ENCODE data around the gene WDR87.
"Not testable (repeated sequence)": the region's sequence is repeated elsewhere in the genome, so short reads cannot be mapped to it uniquely, and the experiment has no call there.

The WDR87 gene

GRCh38 chr19:37867831-37868230 is 38.6 kb downstream of the WDR87 start:
- no peak overlapping the region for H3K4me3 ChIP-seq (ENCODE audit: low read depth, low read length)
- H3K9me3 ChIP-seq (ENCODE audit: control insufficient read depth, insufficient read depth, low read length), result peaks cover 6% of the 10 kb centered on the region
- H3K4me1 ChIP-seq (ENCODE audit: control insufficient read depth, insufficient read depth, low read length), result peaks cover 19% of the 10 kb centered on the region
- H3K9ac ChIP-seq (ENCODE audit: low read depth, low read length), result no peak overlapping the region
- no peaks in the 10 kb centered on the region for H3K27me3 ChIP-seq (ENCODE audit: control insufficient read depth, insufficient read depth, low read length)
- H3K36me3 ChIP-seq (ENCODE audit: control insufficient read depth, insufficient read depth, low read length), result no peaks in the 10 kb centered on the region

- not testable (repeated sequence) for H3K27me3 ChIP-seq (ENCODE audit: control insufficient read depth, insufficient read depth, low read length); H3K9me3 ChIP-seq (ENCODE audit: control insufficient read depth, insufficient read depth, low read length); H3K9ac ChIP-seq (ENCODE audit: low read depth, low read length); H3K4me3 ChIP-seq (ENCODE audit: low read depth, low read length); H3K36me3 ChIP-seq (ENCODE audit: control insufficient read depth, insufficient read depth, low read length)
- H3K4me1 ChIP-seq (ENCODE audit: control insufficient read depth, insufficient read depth, low read length), result peaks cover 19% of the 10 kb centered on the region
Observed at GRCh38 chr19:37865930-37866329, 40.5 kb downstream of the WDR87 start.

- H3K4me1 ChIP-seq (ENCODE audit: control insufficient read depth, insufficient read depth, low read length), result peaks cover 19% of the 10 kb centered on the region
- no peak overlapping the region for H3K9ac ChIP-seq (ENCODE audit: low read depth, low read length)
- H3K27me3 ChIP-seq (ENCODE audit: control insufficient read depth, insufficient read depth, low read length), result no peaks in the 10 kb centered on the region
- H3K9me3 ChIP-seq (ENCODE audit: control insufficient read depth, insufficient read depth, low read length), result no peaks in the 10 kb centered on the region
- H3K36me3 ChIP-seq (ENCODE audit: control insufficient read depth, insufficient read depth, low read length), result no peaks in the 10 kb centered on the region
- no peak overlapping the region for H3K4me3 ChIP-seq (ENCODE audit: low read depth, low read length)
Observed at GRCh38 chr19:37864501-37864900, 41.9 kb downstream of the WDR87 start.

DNA sequence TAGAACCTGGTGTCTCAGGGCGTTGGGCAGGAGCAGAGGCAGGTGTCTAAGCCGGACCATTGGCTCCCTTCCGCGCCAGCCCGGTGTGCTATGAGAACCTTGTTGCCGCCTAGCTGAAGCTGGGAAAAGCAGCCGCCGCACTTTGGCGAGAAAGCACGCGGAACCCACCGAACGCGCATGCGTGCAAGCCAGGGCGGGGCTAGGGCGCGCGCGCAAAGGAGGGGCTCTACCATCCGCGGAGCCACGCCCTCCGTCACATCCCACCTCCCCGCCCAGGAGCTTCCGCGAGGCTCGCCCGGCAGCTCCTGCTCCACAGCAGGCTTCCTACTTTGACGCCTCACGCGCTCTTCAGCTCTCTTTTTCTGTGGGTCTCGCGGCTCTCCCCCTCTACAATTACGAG is 51.3 kb downstream of the WDR87 start:
- Histone ChIP-seq H3K4me1 (ENCODE audit: control insufficient read depth, insufficient read depth, low read length) (no peaks in the 10 kb centered on the region), H3K4me3 (ENCODE audit: low read depth, low read length) (no peak overlapping the region), H3K9me3 (ENCODE audit: control insufficient read depth, insufficient read depth, low read length) (no peaks in the 10 kb centered on the region), H3K9ac (ENCODE audit: low read depth, low read length) (no peak overlapping the region), H3K27me3 (ENCODE audit: control insufficient read depth, insufficient read depth, low read length) (no peaks in the 10 kb centered on the region), H3K36me3 (ENCODE audit: control insufficient read depth, insufficient read depth, low read length) (no peaks in the 10 kb centered on the region)

DNA sequence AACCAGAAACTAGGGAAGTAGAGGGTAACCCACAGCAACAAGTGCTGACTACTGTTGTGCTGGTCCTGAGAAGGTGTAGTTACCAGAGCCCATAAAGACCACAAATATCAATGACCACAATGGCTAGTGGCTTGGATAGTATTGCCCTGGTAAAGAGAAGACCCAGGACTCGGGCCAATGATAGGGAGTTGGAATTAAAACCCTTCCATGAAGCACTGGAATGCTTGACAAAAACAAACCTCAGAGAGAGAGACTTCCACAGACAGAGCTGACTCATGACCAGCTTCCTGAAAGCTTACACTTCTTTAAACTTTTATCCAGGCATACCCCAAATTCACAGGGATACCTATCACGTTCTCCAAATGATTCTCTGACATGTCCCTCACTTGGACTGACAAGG is 60.5 kb downstream of the WDR87 start:
- no peaks in the 10 kb centered on the region for H3K36me3 ChIP-seq (ENCODE audit: control insufficient read depth, insufficient read depth, low read length)
- H3K27me3 ChIP-seq (ENCODE audit: control insufficient read depth, insufficient read depth, low read length), result no peaks in the 10 kb centered on the region
- H3K4me1 ChIP-seq (ENCODE audit: control insufficient read depth, insufficient read depth, low read length), result no peaks in the 10 kb centered on the region
- no peaks in the 10 kb centered on the region for H3K9me3 ChIP-seq (ENCODE audit: control insufficient read depth, insufficient read depth, low read length)
- H3K4me3 ChIP-seq (ENCODE audit: low read depth, low read length), result no peak overlapping the region
- no peak overlapping the region for H3K9ac ChIP-seq (ENCODE audit: low read depth, low read length)
